HG03135 (cell line): ENCODE measurements around the gene TMED7.

ENCODE experiments used
- ATAC-seq: cut with Tn5 transposase; IDR thresholded peaks from one replicate; pipeline ENCODE4 v1.9.1; 2021; ENCODE audit warnings: mild to moderate bottlenecking, moderate library complexity; ENCODE audit not compliant: unreplicated experiment

Gene TMED7

DNA sequence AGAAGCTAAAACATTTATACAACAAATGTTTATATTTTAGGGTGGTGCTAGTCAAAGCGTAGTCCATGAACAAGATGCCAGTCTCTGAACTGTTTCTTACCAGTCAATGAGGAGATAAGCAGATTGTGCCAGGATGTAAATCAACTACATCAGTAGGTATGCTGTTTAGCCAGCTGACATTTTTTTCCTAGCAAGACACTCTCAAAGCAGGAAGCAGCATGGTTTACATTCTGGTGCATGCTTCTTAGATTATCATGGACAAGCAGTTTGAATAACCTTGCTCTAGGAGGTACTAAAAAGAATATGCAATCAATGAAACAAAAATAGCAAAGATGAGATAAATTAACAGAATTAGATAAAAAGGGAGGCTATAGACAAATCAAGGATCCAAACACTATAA lies 40.6 kb downstream of the TMED7 start:
- ATAC-seq, result no peak

DNA sequence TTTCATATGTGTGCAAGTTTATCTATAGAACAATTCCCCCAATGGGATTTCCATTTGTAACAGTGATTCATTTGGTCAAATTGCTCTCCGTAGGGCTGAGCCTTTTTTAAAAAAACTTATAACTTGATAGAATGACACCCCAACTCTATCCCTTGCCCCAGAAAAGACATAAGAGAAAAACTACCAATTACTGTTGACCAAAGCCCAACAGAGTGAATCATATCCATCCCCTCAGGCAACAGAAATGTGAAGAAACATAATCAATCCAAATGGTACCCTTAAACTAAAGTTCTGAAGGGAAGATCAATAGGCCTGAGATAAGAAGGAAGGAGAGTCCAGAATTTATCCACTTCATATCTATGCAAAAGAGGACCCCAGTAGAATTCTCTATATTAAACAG lies 41.3 kb downstream of the TMED7 start:
- ATAC-seq, result no peak

- ATAC-seq, result no peak
Measured at GRCh38 chr5:115583474-115583873, 42.4 kb downstream of the TMED7 start.

GRCh38 chr5:115580941-115581340 lies 44.9 kb downstream of the TMED7 start:
- ATAC-seq, result no peak

DNA sequence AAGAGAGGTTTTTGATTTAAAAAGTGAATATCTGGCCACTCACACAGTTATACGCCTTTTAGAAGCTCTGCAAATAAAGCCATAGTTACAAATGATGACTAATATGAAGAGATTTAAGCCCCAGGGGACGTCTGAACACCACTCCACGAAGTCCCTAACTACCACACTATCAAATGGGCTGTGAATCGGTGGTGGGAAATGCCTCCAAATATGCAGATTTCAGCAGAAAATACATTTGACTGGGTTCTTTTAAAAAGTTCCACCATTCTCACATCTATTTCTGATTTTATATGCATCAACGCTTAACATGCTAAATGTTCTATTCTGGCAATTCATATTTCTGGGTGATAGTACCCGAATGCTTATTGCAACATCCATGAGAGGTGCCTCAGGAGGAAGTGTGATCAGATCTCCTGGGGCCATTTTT lies 46.1 kb downstream of the TMED7 start:
- peak; percentile 70 for ATAC-seq

DNA sequence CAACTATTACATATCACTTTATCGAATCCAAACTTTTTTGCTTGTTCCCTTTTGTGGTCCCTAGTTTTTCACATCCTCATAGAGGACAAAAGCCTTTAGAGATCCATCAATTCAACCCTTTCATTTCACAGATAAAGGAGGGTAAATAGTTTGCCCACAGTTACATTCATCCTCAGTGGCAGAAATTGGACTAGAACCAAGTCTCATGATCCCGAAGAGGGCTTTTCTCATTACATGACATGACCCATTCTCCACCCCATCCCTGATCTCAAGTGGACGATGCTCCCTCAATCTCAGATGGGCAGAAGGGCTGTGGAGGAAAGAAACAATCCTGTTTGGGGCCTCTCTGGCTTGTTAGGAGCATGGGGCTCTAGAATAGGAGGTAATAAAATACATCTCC lies 46.6 kb downstream of the TMED7 start:
- no peak for ATAC-seq

DNA sequence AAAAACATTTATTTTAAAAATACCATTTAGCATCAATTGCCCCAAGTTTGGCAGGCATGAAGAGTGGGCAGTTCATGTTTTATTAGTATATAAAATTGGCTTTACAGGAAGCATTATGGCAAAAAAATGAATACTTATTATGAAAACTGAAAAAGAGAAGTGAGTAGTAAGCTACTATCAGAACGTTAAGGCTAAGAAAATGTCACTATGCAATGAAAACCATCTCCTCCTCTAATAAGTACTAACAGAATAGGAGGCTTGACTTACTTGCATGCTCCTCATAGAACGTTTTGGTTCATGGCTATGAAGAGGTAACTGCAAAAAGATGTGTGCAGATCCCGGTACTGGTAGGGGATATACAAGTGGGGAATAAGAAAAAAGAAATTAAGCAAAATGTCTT lies 47.2 kb downstream of the TMED7 start:
- ATAC-seq, result peak; percentile 54

DNA sequence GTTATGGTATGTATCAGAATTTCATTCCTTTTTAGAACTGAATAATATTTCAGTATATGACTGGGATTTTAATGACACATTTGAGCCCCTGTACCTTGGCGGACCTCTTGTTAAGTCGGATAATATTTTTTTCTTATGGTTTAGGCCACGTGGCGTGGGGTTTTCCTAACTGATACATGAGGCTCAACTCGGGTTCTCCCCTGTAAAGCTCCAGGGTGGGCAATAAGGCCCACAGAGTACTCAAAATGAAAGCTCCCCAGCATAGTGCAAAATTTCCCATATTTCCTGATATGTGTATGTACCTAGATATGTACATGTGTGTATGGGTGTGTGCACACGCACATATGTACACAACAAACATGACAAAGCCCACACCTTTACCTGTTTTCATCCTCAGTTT lies 48.1 kb downstream of the TMED7 start:
- no peak for ATAC-seq

DNA sequence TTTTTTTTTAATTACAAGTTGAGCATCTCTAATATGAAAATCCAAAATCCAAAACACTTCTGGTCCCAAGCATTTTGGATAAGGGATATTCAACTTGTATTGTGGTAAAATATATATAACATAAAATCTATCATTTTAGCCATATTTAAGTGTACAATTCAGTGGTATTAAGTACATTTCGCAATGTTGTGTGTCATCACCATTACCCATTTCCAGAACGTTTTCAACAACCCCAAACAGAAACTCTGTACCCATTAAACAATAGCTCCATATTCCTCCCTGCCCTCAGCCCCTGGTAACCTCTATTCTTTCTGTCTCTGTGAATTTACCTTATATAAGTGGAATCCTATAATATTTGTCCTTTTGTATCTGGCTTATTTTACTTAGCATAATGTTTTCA lies 48.5 kb downstream of the TMED7 start:
- no peak for ATAC-seq

DNA sequence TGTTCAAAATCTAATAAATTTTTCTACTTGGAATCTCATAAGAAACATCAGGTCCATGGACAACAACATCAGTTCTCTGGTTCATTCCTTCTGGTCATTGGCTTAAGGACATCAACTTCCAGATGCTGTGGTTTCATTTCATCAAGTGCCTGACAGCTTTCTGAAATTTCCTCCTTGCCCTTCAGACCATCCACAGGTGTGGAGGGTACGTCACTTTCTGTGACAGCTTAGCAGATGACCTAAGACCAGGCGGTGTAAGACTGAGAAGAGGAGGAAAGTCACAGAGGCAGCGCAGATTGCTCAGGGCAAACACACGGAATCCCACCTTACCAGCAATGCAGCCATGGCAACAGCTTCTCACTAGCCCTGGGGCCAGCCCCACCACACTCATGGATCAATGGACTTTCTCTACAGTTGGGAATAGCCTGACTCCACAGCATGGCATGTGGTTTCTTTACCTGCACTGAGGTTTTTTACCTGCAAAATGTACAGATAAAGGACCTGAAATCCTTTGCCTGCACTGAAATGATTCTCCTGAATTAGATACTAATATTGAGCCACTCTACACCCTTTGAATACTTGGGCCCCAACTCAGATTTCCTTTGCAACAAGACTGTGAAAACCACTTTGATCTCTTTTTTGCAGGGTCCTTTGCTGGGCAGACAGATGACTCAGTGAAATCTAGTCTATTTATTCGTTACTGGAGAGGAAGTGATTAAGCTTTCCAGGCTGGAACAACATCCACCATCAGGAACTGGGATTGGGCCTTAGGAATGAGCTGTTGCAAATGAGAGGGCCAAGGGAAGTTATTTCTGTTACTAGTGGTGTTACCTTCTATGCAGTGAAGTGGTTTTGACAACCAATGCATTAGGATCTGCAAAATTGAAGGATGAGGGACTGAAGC lies 50.4 kb downstream of the TMED7 start:
- no peak for ATAC-seq

- no peak for ATAC-seq
Measured at GRCh38 chr5:115573133-115573532, 52.7 kb downstream of the TMED7 start.

- ATAC-seq, result no peak
Measured at GRCh38 chr5:115571441-115571878, 54.4 kb downstream of the TMED7 start.

GRCh38 chr5:115568668-115569067 lies 57.2 kb downstream of the TMED7 start:
- ATAC-seq, result no peak

GRCh38 chr5:115565233-115565632 lies 60.6 kb downstream of the TMED7 start:
- no peak for ATAC-seq
